GM12875 (cell line): ENCODE results near the gene PCBP3.
"Not testable (repeated sequence)": the region's sequence is repeated elsewhere in the genome, so short reads cannot be mapped to it uniquely, and the experiment has no call there.

Experiments
- H3K4me3 ChIP-seq: one replicate; pipeline ENCODE4 v1.5.1; 2011; ENCODE audit warnings: low read depth, low read length, control low read depth
- TF ChIP-seq, protein P1 (sequence below): IDR thresholded peaks from 2 replicates; pipeline ENCODE4 v1.5.1; 2011; ENCODE audit warnings: low read depth, mild to moderate bottlenecking, control low read depth, inconsistent platforms, low read length, moderate library complexity, borderline replicate concordance; ENCODE audit not compliant: insufficient read depth

The PCBP3 gene

GRCh38 chr21:45623436-45623835, 20.1 kb upstream of the PCBP3 start:
- TF ChIP-seq, protein P1, sequence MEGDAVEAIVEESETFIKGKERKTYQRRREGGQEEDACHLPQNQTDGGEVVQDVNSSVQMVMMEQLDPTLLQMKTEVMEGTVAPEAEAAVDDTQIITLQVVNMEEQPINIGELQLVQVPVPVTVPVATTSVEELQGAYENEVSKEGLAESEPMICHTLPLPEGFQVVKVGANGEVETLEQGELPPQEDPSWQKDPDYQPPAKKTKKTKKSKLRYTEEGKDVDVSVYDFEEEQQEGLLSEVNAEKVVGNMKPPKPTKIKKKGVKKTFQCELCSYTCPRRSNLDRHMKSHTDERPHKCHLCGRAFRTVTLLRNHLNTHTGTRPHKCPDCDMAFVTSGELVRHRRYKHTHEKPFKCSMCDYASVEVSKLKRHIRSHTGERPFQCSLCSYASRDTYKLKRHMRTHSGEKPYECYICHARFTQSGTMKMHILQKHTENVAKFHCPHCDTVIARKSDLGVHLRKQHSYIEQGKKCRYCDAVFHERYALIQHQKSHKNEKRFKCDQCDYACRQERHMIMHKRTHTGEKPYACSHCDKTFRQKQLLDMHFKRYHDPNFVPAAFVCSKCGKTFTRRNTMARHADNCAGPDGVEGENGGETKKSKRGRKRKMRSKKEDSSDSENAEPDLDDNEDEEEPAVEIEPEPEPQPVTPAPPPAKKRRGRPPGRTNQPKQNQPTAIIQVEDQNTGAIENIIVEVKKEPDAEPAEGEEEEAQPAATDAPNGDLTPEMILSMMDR: no peak
- no peak overlapping the region for H3K4me3 ChIP-seq

DNA sequence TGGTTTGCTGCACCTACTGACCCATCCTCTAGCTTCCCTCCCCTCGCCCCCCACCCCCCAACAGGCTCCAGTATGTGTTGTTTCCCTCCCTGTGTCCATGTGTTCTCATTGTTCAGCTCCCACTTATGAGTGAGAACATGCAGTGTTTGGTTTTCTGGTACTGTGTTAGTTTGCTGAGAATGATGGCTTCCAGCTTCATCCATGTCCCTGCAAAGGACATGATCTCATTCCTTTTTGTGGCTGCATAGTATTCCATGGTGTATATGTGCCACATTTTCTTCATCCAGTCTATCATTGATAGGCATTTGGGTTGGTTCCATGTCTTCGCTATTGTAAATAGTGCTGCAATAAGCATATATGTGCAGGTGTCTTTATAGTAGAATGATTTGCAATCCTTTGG, 17.4 kb upstream of the PCBP3 start:
- H3K4me3 ChIP-seq: not testable (repeated sequence)

DNA sequence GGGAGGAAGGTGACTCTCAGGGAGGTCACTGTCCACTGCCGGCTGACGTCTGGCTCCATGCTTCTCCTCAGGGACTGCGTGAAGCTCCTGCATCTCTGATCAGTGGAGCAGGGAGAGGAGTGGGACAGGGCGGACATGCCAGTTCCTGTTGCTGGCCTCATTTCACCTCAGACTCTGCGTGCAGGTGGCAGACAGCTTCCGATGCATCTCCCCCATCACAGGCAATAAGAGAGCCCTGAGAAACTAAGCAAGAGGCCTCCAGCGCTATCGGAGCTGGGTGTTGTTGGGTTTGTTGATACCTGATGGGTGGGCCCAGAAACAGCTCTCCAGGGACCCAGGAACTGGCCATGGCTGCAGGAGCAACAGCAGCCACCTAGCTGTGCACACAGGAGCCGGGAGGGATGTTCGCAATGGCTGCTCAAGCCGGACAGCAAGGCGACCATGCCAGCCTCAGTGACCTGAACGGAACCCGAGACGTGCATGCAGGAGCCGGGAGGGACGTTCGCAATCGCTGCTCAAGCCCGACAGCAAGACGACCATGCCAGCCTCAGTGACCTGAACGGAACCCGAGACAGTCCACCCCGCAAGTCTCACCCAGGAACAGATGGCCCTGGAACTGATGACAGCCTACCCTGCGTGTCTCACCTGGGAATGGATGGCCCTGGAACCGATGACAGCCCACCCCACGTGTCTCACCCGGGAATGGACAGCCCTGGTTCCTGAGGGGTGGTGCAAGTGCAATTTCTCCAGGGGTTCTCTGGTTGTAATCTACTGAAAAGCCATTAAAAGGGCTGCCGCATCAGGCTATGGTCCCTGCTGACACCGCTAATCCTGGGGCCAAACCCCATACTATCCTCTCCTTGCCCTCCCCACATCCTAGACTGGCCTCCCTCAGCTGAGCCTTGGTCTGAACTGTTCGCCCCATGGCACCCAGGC, 14.2 kb upstream of the PCBP3 start:
- no peak overlapping the region for H3K4me3 ChIP-seq

GRCh38 chr21:45630066-45630694, 13.3 kb upstream of the PCBP3 start:
- no peak overlapping the region for H3K4me3 ChIP-seq
- TF ChIP-seq, protein P1: no peak

More for the DNA sequence above, 14.2 kb upstream of the PCBP3 start:
- TF ChIP-seq, protein P1: no peak

DNA sequence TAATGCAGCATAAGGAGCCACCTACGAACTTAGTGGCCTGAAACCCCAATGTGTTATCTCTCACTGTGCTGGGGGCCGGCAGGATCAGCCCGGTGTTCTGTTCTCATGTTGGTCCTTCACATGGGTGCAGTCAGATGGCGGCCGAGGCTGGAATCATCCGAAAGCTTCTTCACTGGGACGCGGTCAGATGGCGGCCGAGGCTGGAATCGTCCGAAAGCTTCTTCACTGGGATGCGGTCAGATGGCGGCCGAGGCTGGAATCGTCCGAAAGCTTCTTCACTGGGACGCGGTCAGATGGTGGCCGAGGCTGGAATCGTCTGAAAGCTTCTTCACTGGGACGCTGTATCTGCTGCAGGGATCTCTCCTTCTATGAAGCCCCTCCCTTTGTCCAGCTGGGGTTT, 12.6 kb upstream of the PCBP3 start:
- TF ChIP-seq, protein P1: no peak
- H3K4me3 ChIP-seq: no peak overlapping the region

GRCh38 chr21:45631540-45631939, 12.0 kb upstream of the PCBP3 start:
- TF ChIP-seq, protein P1: no peak

DNA sequence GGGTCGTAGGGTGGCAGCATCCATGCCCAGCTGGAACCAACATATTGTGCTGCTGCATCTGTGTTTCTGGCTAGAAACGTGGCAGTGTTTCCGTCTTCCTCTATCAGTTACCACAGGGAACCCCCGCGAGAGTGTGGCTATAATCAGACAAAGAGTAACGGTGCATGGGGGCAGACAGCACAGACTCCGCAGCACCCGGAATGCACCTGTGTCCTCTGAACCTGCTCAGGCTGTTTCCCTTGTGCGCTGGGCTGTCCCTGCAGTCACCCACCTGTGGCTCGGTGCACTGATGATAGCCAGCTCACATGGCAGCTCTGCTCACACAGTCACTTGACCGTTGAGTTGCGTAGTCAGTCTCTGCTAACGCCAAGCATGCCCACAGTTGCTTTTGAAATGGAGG, 11.4 kb upstream of the PCBP3 start:
- TF ChIP-seq, protein P1: no peak
- H3K4me3 ChIP-seq: no peak overlapping the region

More at GRCh38 chr21:45631540-45631939, 12.0 kb upstream of the PCBP3 start:
- H3K4me3 ChIP-seq: no peak overlapping the region
